Spleen (tissue), 7 donors: ENCODE data around the gene DDO.

Source experiments
- POLR2A ChIP-seq, 3 donors: fragments of 450-650 bp; IDR thresholded peaks; one replicate each; pipeline ENCODE4 v1.5.1; 2017; ENCODE audit warnings: antibody characterized with exemption in 3 of 3, mild to moderate bottlenecking in 1 of 3
- POLR2AphosphoS5 ChIP-seq, 3 donors: sonication (generic); formaldehyde crosslinking; IDR thresholded peaks; one replicate each; pipeline ENCODE4 v1.5.1; 2017; ENCODE audit warnings: antibody characterized with exemption in 3 of 3
- TF ChIP-seq, protein P1 (sequence below), 11 experiments: fragments of 200-600 bp in 7 of 11; fragments of 450-650 bp in 4 of 11; sonication (generic) in 4 of 11; IDR thresholded peaks in 8 of 11; conservative IDR thresholded peaks in 3 of 11; 1 replicate in 7 of 11; 2 replicates in 4 of 11; pipeline versions ENCODE4 v1.4.0 to v1.8.0; 2016 to 2021; ENCODE audit warnings: antibody characterized with exemption in 11 of 11, inconsistent platforms in 4 of 11, mild to moderate bottlenecking in 1 of 11
- donor health status: DM: no; HTN: no; CAD: no; lungs with moderate emphysema.
- donor health status: DM: no; HTN: no; CAD: no.
- donor health status: DM: no; HTN: no; CAD: no.

- TF ChIP-seq, protein P1, sequence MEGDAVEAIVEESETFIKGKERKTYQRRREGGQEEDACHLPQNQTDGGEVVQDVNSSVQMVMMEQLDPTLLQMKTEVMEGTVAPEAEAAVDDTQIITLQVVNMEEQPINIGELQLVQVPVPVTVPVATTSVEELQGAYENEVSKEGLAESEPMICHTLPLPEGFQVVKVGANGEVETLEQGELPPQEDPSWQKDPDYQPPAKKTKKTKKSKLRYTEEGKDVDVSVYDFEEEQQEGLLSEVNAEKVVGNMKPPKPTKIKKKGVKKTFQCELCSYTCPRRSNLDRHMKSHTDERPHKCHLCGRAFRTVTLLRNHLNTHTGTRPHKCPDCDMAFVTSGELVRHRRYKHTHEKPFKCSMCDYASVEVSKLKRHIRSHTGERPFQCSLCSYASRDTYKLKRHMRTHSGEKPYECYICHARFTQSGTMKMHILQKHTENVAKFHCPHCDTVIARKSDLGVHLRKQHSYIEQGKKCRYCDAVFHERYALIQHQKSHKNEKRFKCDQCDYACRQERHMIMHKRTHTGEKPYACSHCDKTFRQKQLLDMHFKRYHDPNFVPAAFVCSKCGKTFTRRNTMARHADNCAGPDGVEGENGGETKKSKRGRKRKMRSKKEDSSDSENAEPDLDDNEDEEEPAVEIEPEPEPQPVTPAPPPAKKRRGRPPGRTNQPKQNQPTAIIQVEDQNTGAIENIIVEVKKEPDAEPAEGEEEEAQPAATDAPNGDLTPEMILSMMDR (IDR thresholded peaks at IDR 0.05 in 8 of 11, conservative IDR thresholded peaks at IDR 0.05 in 3 of 11), result no peak
- no peak for TF ChIP-seq POLR2A (IDR thresholded peaks at IDR 0.05)
- TF ChIP-seq POLR2AphosphoS5 (IDR thresholded peaks at IDR 0.05), result no peak
Measured at GRCh38 chr6:110387986-110388385, 27.4 kb downstream of the DDO start.
